IMR-90 (cell line): ENCODE results near the gene MMP10. TPM values are rescaled to one million over a fixed set of nuclear protein-coding genes. Genes with fewer than 3 reads are reported as not detected.

Experiments
- ATAC-seq: fragments of 200-7000 bp; cut with Tn5 transposase; 2 replicates; pipeline ENCODE4 v1.9.1; 2020; ENCODE audit warnings: low read depth, mild to moderate bottlenecking, moderate library complexity
- BruUV-seq: library from RNA; stranded (reverse); fragments of 400-500 nt; replicated peaks from 2 replicates; lab custom pipeline; 2021; lab: Mats Ljungman, UMichigan
- CTCF ChIA-PET: fragments of 300-600 bp; formaldehyde crosslinking; extraction: SDS; loops from one replicate; lab custom pipeline; 2021; ENCODE audit warnings: antibody characterized with exemption; lab: Yijun Ruan, JAX
- POLR2A ChIA-PET: fragments of 300-600 bp; sonication (Branson Sonifier 250); formaldehyde crosslinking; loops from one replicate; lab custom pipeline; 2022; ENCODE audit warnings: antibody characterized with exemption; ENCODE audit not compliant: unreplicated experiment; lab: Charles Lee
- DNase-seq: peaks from one replicate; pipeline ENCODE4 v3.0.0; 2013
- H2AFZ ChIP-seq: replicated peaks from 2 replicates; pipeline ENCODE3; 2013; ENCODE audit warnings: low read length, mild to moderate bottlenecking; ENCODE audit not compliant: poor library complexity
- H2AK5ac ChIP-seq: 2 replicates; pipeline ENCODE4 v1.6.1; 2013; ENCODE audit warnings: low read depth, low read length, inconsistent platforms
- H2AK9ac ChIP-seq: replicated peaks from 2 replicates; pipeline ENCODE3; 2013; ENCODE audit warnings: mild to moderate bottlenecking, low read depth, low read length, moderate library complexity; ENCODE audit not compliant: poor library complexity
- H2BK120ac ChIP-seq: 2 replicates; pipeline ENCODE4 v1.6.1; 2013; ENCODE audit warnings: low read depth, low read length, inconsistent platforms
- H2BK15ac ChIP-seq: 3 replicates; pipeline ENCODE4 v1.6.1; 2013; ENCODE audit warnings: low read depth, low read length, inconsistent platforms
- H2BK20ac ChIP-seq: 2 replicates; pipeline ENCODE4 v1.6.1; 2013; ENCODE audit warnings: low read depth, mild to moderate bottlenecking, inconsistent platforms, low read length, moderate library complexity
- H2BK5ac ChIP-seq: 2 replicates; pipeline ENCODE4 v1.6.1; 2013; ENCODE audit warnings: mild to moderate bottlenecking, low read depth, low read length, inconsistent platforms; ENCODE audit not compliant: poor library complexity, severe bottlenecking
- H3K14ac ChIP-seq: replicated peaks from 2 replicates; pipeline ENCODE4 v1.6.1; 2013; ENCODE audit warnings: low read depth, low read length, inconsistent platforms
- H3K18ac ChIP-seq: 2 replicates; pipeline ENCODE4 v1.6.1; 2013; ENCODE audit warnings: low read depth, low read length, control low read depth
- H3K23ac ChIP-seq: 2 replicates; pipeline ENCODE4 v1.6.1; 2013; ENCODE audit warnings: low read depth, low read length, inconsistent platforms
- H3K27ac ChIP-seq: 2 replicates; pipeline ENCODE4 v1.5.1; 2013; ENCODE audit warnings: mild to moderate bottlenecking, control low read depth, low read length; ENCODE audit not compliant: insufficient read depth
- H3K27me3 ChIP-seq: 2 replicates; pipeline ENCODE4 v1.6.1; 2013; ENCODE audit warnings: low read length; ENCODE audit not compliant: control insufficient read depth, insufficient read depth
- H3K36me3 ChIP-seq: 2 replicates; pipeline ENCODE4 v1.6.1; 2013; ENCODE audit warnings: low read length, mixed read lengths; ENCODE audit not compliant: control insufficient read depth, insufficient read depth
- H3K4ac ChIP-seq: 2 replicates; pipeline ENCODE4 v1.6.1; 2013; ENCODE audit warnings: low read depth, low read length, inconsistent platforms
- H3K4me1 ChIP-seq: 2 replicates; pipeline ENCODE4 v1.6.1; 2013; ENCODE audit warnings: low read length, mixed read lengths; ENCODE audit not compliant: control insufficient read depth, insufficient read depth
- H3K4me2 ChIP-seq: 2 replicates; pipeline ENCODE4 v1.6.1; 2013; ENCODE audit warnings: low read depth, mild to moderate bottlenecking, control low read depth, low read length, moderate library complexity
- H3K4me3 ChIP-seq: 2 replicates; pipeline ENCODE4 v1.5.1; 2013; ENCODE audit warnings: low read depth, mild to moderate bottlenecking, control low read depth, low read length, moderate library complexity; ENCODE audit not compliant: insufficient read depth
- H3K56ac ChIP-seq: 2 replicates; pipeline ENCODE4 v1.6.1; 2013; ENCODE audit warnings: low read length, inconsistent platforms; ENCODE audit not compliant: insufficient read depth; ENCODE audit errors: extremely low read depth
- H3K79me1 ChIP-seq, 2 experiments: 2 replicates each; pipeline ENCODE4 v1.6.1; 2013; ENCODE audit warnings: low read length in 2 of 2, inconsistent platforms in 1 of 2, low read depth in 1 of 2
- H3K9ac ChIP-seq: 2 replicates; pipeline ENCODE4 v1.6.1; 2013; ENCODE audit warnings: low read depth, low read length, control low read depth
- H3K9me1 ChIP-seq: 2 replicates; pipeline ENCODE4 v1.6.1; 2013; ENCODE audit warnings: low read length, inconsistent platforms; ENCODE audit not compliant: insufficient read depth
- H3K9me3 ChIP-seq: 2 replicates; pipeline ENCODE4 v1.6.1; 2013; ENCODE audit warnings: low read length; ENCODE audit not compliant: control insufficient read depth, insufficient read depth
- H4K20me1 ChIP-seq: 2 replicates; pipeline ENCODE4 v1.6.1; 2013; ENCODE audit warnings: low read length, inconsistent platforms; ENCODE audit not compliant: insufficient read depth
- H4K5ac ChIP-seq: 2 replicates; pipeline ENCODE4 v1.6.1; 2013; ENCODE audit warnings: mild to moderate bottlenecking, low read depth, low read length, control low read depth
- H4K8ac ChIP-seq, 2 experiments: 2 replicates each; pipeline ENCODE4 v1.6.1; 2013; ENCODE audit warnings: low read depth in 2 of 2, low read length in 2 of 2, control low read depth in 1 of 2, inconsistent platforms in 1 of 2
- H4K91ac ChIP-seq: 2 replicates; pipeline ENCODE4 v1.6.1; 2013; ENCODE audit warnings: low read depth, low read length, inconsistent platforms; ENCODE audit not compliant: insufficient read depth
- CTCF ChIP-seq: conservative IDR thresholded peaks from 2 replicates; pipeline ENCODE4 v1.5.1; 2012; ENCODE audit warnings: mild to moderate bottlenecking, low read depth, low read length, improper control_type of control experiment
- ELK1 ChIP-seq: fragments of 150-350 bp; IDR thresholded peaks from 2 replicates; pipeline ENCODE4 v1.6.1; 2016; ENCODE audit warnings: low read depth, mild to moderate bottlenecking, low read length, moderate library complexity, borderline replicate concordance
- FOS ChIP-seq: fragments of 150-350 bp; IDR thresholded peaks from 2 replicates; pipeline ENCODE4 v1.6.1; 2016; ENCODE audit warnings: low read depth, low read length
- MAFK ChIP-seq: IDR thresholded peaks from 2 replicates; pipeline ENCODE4 v1.6.1; 2012; ENCODE audit warnings: low read depth, low read length, improper control_type of control experiment
- NFE2L2 ChIP-seq: fragments of 150-350 bp; IDR thresholded peaks from 2 replicates; pipeline ENCODE4 v1.6.1; 2016; ENCODE audit warnings: low read depth, mild to moderate bottlenecking, low read length
- RFX5 ChIP-seq: IDR thresholded peaks from 2 replicates; pipeline ENCODE4 v1.8.0; 2012; ENCODE audit warnings: low read depth, mild to moderate bottlenecking, low read length, moderate library complexity
- USF2 ChIP-seq: fragments of 150-350 bp; IDR thresholded peaks from 2 replicates; pipeline ENCODE4 v1.6.1; 2017; ENCODE audit warnings: mild to moderate bottlenecking, antibody characterized with exemption, low read length, low read depth
- WGBS, 2 experiments: methylation state at CpG; one replicate each; pipeline versions ENCODE4 v1.1.5 to v1.1.7; 2013; ENCODE audit warnings: missing lambda C conversion rate in 2 of 2; ENCODE audit not compliant: insufficient read length in 1 of 2; ENCODE audit errors: extremely low coverage in 2 of 2; 5-methylcytosine and 5-hydroxymethylcytosine counted together
- dilution Hi-C: fragments of 300-500 bp; cut with HindIII; formaldehyde crosslinking; loops from one replicate; pipeline ENCODE4 v1.14.3; 2018; ENCODE audit warnings: low sequenced_read_pairs; ENCODE audit not compliant: unreplicated experiment
- in situ Hi-C: fragments of 300-500 bp; cut with MboI; formaldehyde crosslinking; loops from 3 replicates; pipeline ENCODE4 v1.14.3; 2019; ENCODE audit warnings: low sequenced_read_pairs, inconsistent platforms, mixed read lengths
- intact Hi-C: fragments of 100-400 bp; cut with micrococcal nuclease; formaldehyde crosslinking; loops from 2 replicates; pipeline ENCODE4 v1.10.0; 2022
- polyA plus RNA-seq, 3 experiments: library from polyadenylated mRNA; depleted of rRNA; stranded (reverse); fragments of >200 nt; gene quantifications; 2 replicates each; pipeline ENCODE4 v1.2.3, GENCODE V29; 2012; ENCODE audit warnings: low replicate concordance in 1 of 3
- total RNA-seq: library from RNA; depleted of rRNA; stranded (reverse); fragments of >200 nt; gene quantifications from 2 replicates; pipeline ENCODE4 v1.2.3, GENCODE V29; 2012

The MMP10 gene
- total and polyA plus RNA-seq, 2 of the 4 experiments (the other 2 are of a cell fraction): not detected

GRCh38 chr11:102783720-102784119, 3.3 kb upstream of the MMP10 start:
- DNase-seq: no peak
- Histone ChIP-seq H3K56ac (no peak overlapping the region), H4K5ac (no peak overlapping the region), H4K20me1 (no peaks in the 10 kb centered on the region), H2AK5ac (no peak overlapping the region), H3K9me3 (no peaks in the 10 kb centered on the region), H4K8ac (no peak overlapping the region), H2AFZ (no peak overlapping the region), H2BK120ac (no peak overlapping the region), H2BK15ac (no peak overlapping the region), H3K27me3 (no peaks in the 10 kb centered on the region), H4K91ac (no peak overlapping the region), H2BK20ac (no peak overlapping the region), H3K9me1 (peaks cover 3% of the 10 kb centered on the region; the same call in 1 of the 2 replicates), H3K36me3 (no peaks in the 10 kb centered on the region), H2BK5ac (no peak overlapping the region), H3K79me1 (no peaks in the 10 kb centered on the region), H3K4me3 (no peak overlapping the region), H3K4me1 (no peaks in the 10 kb centered on the region), H3K18ac (no peak overlapping the region), H3K27ac (no peak overlapping the region), H3K9ac (no peak overlapping the region), H3K14ac (no peak overlapping the region), H2AK9ac (no peak overlapping the region), H3K23ac (no peak overlapping the region), H3K4me2 (no peak overlapping the region), H3K4ac (no peak overlapping the region)
- dilution Hi-C loops (no loop called here), intact Hi-C loops (no loop called here), in situ Hi-C loops (no loop called here)
- no peak for TF ChIP-seq CTCF
- no peak for TF ChIP-seq NFE2L2
- TF ChIP-seq ELK1: no peak
- TF ChIP-seq FOS: no peak
- no peak for TF ChIP-seq MAFK
- no peak for TF ChIP-seq USF2
- TF ChIP-seq RFX5: no peak
- CTCF ChIA-PET: no interaction called here
- POLR2A ChIA-PET: no interaction called here
- no peak for ATAC-seq
- WGBS, 2 experiments: 66% methylated on average over 2 of the region's 2 CpGs; no CpG with 5 or more reads in 1 of the 2 experiments
- BruUV-seq: no TSS peak
